WTC11 (cell line): Measurements from ENCODE around the gene SMARCB1. TPM values are rescaled to one million over a fixed set of nuclear protein-coding genes. Genes with fewer than 3 reads are reported as not detected.

ENCODE experiments used
- ATAC-seq: fragments of 200-7000 bp; cut with Tn5 transposase; 2 replicates; pipeline ENCODE4 v1.10.0; 2021; ENCODE audit warnings: mild to moderate bottlenecking, moderate library complexity
- CTCF ChIA-PET: fragments of 300-600 bp; sonication (Branson Sonifier 250); formaldehyde crosslinking; loops from one replicate; lab custom pipeline; 2021; ENCODE audit warnings: antibody characterized with exemption; lab: Charles Lee
- POLR2A ChIA-PET: fragments of 350-600 bp; sonication (Branson Sonifier 250); formaldehyde crosslinking; loops from one replicate; lab custom pipeline; 2021; ENCODE audit warnings: antibody characterized with exemption; lab: Charles Lee
- DNase-seq: peaks from one replicate; pipeline ENCODE4 v3.0.0; 2021; ENCODE audit warnings: low spot score
- H3K27ac Mint-ChIP-seq: 2 replicates; pipeline ENCODE4 v1.8.0; 2021; ENCODE audit warnings: mixed read lengths
- H3K27me3 Mint-ChIP-seq: 2 replicates; pipeline ENCODE4 v1.8.0; 2021; ENCODE audit warnings: low read depth, mild to moderate bottlenecking, moderate library complexity, mixed read lengths
- H3K36me3 Mint-ChIP-seq: 2 replicates; pipeline ENCODE4 v1.8.0; 2021; ENCODE audit warnings: mixed read lengths
- H3K4me1 Mint-ChIP-seq: 2 replicates; pipeline ENCODE4 v1.8.0; 2022; ENCODE audit warnings: mixed read lengths
- H3K4me3 Mint-ChIP-seq: 2 replicates; pipeline ENCODE4 v1.8.0; 2021; ENCODE audit warnings: mild to moderate bottlenecking, moderate library complexity, mixed read lengths
- H3K9me3 Mint-ChIP-seq: 2 replicates; pipeline ENCODE4 v1.8.0; 2021; ENCODE audit warnings: mixed read lengths
- ARID4B ChIP-seq: sonication (generic); formaldehyde crosslinking; IDR thresholded peaks from 2 replicates; pipeline ENCODE4 v1.8.0; 2023; ENCODE audit warnings: missing genetic modification reagents, mild to moderate bottlenecking, borderline replicate concordance
- ATF1 ChIP-seq: sonication (generic); formaldehyde crosslinking; IDR thresholded peaks from 2 replicates; pipeline ENCODE4 v1.8.1; 2023; ENCODE audit warnings: mild to moderate bottlenecking, moderate library complexity, missing genetic modification reagents
- ATF6 ChIP-seq: sonication (generic); formaldehyde crosslinking; IDR thresholded peaks from 2 replicates; pipeline ENCODE4 v1.8.1; 2023; ENCODE audit warnings: mild to moderate bottlenecking, missing genetic modification reagents
- E2F5 ChIP-seq: sonication (generic); formaldehyde crosslinking; IDR thresholded peaks from 2 replicates; pipeline ENCODE4 v1.8.1; 2022; ENCODE audit warnings: mild to moderate bottlenecking, moderate library complexity, missing genetic modification reagents
- HMGXB4 ChIP-seq: sonication (generic); formaldehyde crosslinking; IDR thresholded peaks from 2 replicates; pipeline ENCODE4 v1.8.1; 2023; ENCODE audit warnings: mild to moderate bottlenecking, moderate library complexity, missing genetic modification reagents
- NFATC4 ChIP-seq: fragments of 250-450 bp; sonication (Bioruptor Pico); IDR thresholded peaks from 2 replicates; pipeline ENCODE4 v1.9.0; 2021; ENCODE audit warnings: mild to moderate bottlenecking
- NR3C1 ChIP-seq: sonication (generic); formaldehyde crosslinking; conservative IDR thresholded peaks from 2 replicates; pipeline ENCODE4 v1.8.1; 2023; ENCODE audit warnings: low read depth, mild to moderate bottlenecking, missing genetic modification reagents
- SOX15 ChIP-seq: fragments of 250-450 bp; sonication (Bioruptor Pico); IDR thresholded peaks from 2 replicates; pipeline ENCODE4 v1.9.0; 2021; ENCODE audit warnings: mild to moderate bottlenecking
- USF2 ChIP-seq: sonication (generic); formaldehyde crosslinking; IDR thresholded peaks from 2 replicates; pipeline ENCODE4 v1.8.1; 2023; ENCODE audit warnings: mild to moderate bottlenecking, missing genetic modification reagents, moderate library complexity
- ZNF232 ChIP-seq: sonication (generic); formaldehyde crosslinking; IDR thresholded peaks from 2 replicates; pipeline ENCODE4 v1.8.0; 2022; ENCODE audit warnings: mild to moderate bottlenecking, missing genetic modification reagents
- ZNF281 ChIP-seq: sonication (generic); formaldehyde crosslinking; IDR thresholded peaks from 2 replicates; pipeline ENCODE4 v1.8.0; 2023; ENCODE audit warnings: mild to moderate bottlenecking, missing genetic modification reagents
- ZNF671 ChIP-seq: fragments of 250-450 bp; sonication (Bioruptor Pico); IDR thresholded peaks from 2 replicates; pipeline ENCODE4 v1.8.0; 2021; ENCODE audit warnings: mild to moderate bottlenecking
- total RNA-seq: library from RNA; stranded (reverse); gene quantifications from 3 replicates; pipeline ENCODE4 v1.2.3, GENCODE V29; 2021

SMARCB1 gene
- total RNA-seq, 1 experiment from 2014 or later: 135 TPM

- ATAC-seq: no peak
- no peak for DNase-seq
- Mint-ChIP-seq H3K36me3 (peaks cover 62% of the 10 kb centered on the region), H3K9me3 (no peaks in the 10 kb centered on the region), H3K27me3 (no peaks in the 10 kb centered on the region), H3K27ac (no peak overlapping the region), H3K4me3 (no peak overlapping the region), H3K4me1 (peaks cover 6% of the 10 kb centered on the region; the same call in 1 of the 2 replicates)
- ChIA-PET CTCF (no interaction called here), POLR2A (no interaction called here)
- TF ChIP-seq ZNF281: no peak
- TF ChIP-seq ARID4B (CRISPR knock-in tag): no peak
- TF ChIP-seq NR3C1: no peak
- TF ChIP-seq ZNF232: no peak
- TF ChIP-seq SOX15: no peak
- TF ChIP-seq ZNF671 (CRISPR knock-in tag): no peak
- TF ChIP-seq ATF6 (CRISPR knock-in tag): no peak
- no peak for TF ChIP-seq HMGXB4 (CRISPR knock-in tag)
- no peak for TF ChIP-seq USF2 (CRISPR knock-in tag)
Observed at GRCh38 chr22:23806837-23807236, 20.1 kb downstream of the SMARCB1 start.

GRCh38 chr22:23812378-23812777 is 25.6 kb downstream of the SMARCB1 start:
- Mint-ChIP-seq H3K4me1 (no peaks in the 10 kb centered on the region), H3K9me3 (no peaks in the 10 kb centered on the region), H3K36me3 (peaks cover 56% of the 10 kb centered on the region), H3K4me3 (no peak overlapping the region), H3K27me3 (no peaks in the 10 kb centered on the region), H3K27ac (no peak overlapping the region)
- ATAC-seq (no peak), DNase-seq (no peak)
- ChIA-PET CTCF (interaction anchor here (0.6 to 2.3 kb wide), 4 partner anchors 13 to 81 kb away, joined by 3 to 9 read pairs (median 4); no protein-coding TSS in a partner anchor), POLR2A (interaction anchor here (1.1 kb wide), 1 partner anchor 13 kb away, joined by 3 read pairs; no protein-coding TSS in a partner anchor)
- TF ChIP-seq ATF1 (CRISPR knock-in tag): no peak
- no peak for TF ChIP-seq NFATC4 (CRISPR knock-in tag)
- TF ChIP-seq ATF6 (CRISPR knock-in tag): no peak
- TF ChIP-seq E2F5 (CRISPR knock-in tag): no peak
